SU-DHL-6 (cell line): ENCODE results near the gene PHACTR1.

Source experiments
- H2AFZ ChIP-seq: fragments of 200-600 bp; sonication (generic); 2 replicates; pipeline ENCODE4 v1.6.1; 2014; ENCODE audit warnings: low read depth, mild to moderate bottlenecking, moderate library complexity, mixed read lengths, antibody characterized with exemption, low read length; ENCODE audit not compliant: severe bottlenecking
- H3F3A ChIP-seq: fragments of 200-600 bp; shearing (Covaris generic); 2 replicates; pipeline ENCODE4 v1.6.0; 2016; ENCODE audit warnings: antibody characterized with exemption, mild to moderate bottlenecking; ENCODE audit not compliant: insufficient read depth
- H3K27ac ChIP-seq: fragments of 200-600 bp; sonication (generic); 2 replicates; pipeline ENCODE4 v1.5.1; 2016; ENCODE audit warnings: low read depth, mild to moderate bottlenecking, low read length, moderate library complexity, mixed read lengths
- H3K27me3 ChIP-seq: fragments of 200-600 bp; sonication (generic), shearing (Covaris generic); 2 replicates; pipeline ENCODE4 v1.6.0; 2014; ENCODE audit warnings: mild to moderate bottlenecking, low read length
- H3K36me3 ChIP-seq: fragments of 200-600 bp; sonication (generic); 2 replicates; pipeline ENCODE4 v1.6.1; 2014; ENCODE audit warnings: mild to moderate bottlenecking, low read length, mixed read lengths
- H3K4me2 ChIP-seq: fragments of 300-600, 200-600 bp; shearing (Covaris generic), sonication (generic); 2 replicates; pipeline ENCODE4 v1.6.0; 2014; ENCODE audit warnings: low read length, low read depth, mild to moderate bottlenecking; ENCODE audit not compliant: poor library complexity, severe bottlenecking
- H3K4me3 ChIP-seq: fragments of 200-600 bp; sonication (generic); 2 replicates; pipeline ENCODE4 v1.5.1; 2014; ENCODE audit warnings: antibody characterized with exemption, low read length, mild to moderate bottlenecking, mixed read lengths; ENCODE audit not compliant: insufficient read depth, poor library complexity, severe bottlenecking
- H3K79me2 ChIP-seq: fragments of 200-600 bp; sonication (generic); 2 replicates; pipeline ENCODE4 v1.6.1; 2014; ENCODE audit warnings: mild to moderate bottlenecking, low read length, moderate library complexity; ENCODE audit not compliant: insufficient read depth
- H3K9ac ChIP-seq: fragments of 200-600 bp; sonication (generic); 2 replicates; pipeline ENCODE4 v1.7.0; 2014; ENCODE audit warnings: mild to moderate bottlenecking, low read length
- H3K9me2 ChIP-seq: fragments of 200-600 bp; sonication (generic); replicated peaks from 2 replicates; pipeline ENCODE4 v1.6.1; 2014; ENCODE audit warnings: low read length; ENCODE audit not compliant: insufficient read depth
- H3K9me3 ChIP-seq: fragments of 200-600 bp; sonication (generic); 2 replicates; pipeline ENCODE4 v1.6.1; 2014; ENCODE audit warnings: low read length, mixed read lengths; ENCODE audit not compliant: insufficient read depth
- H4K20me1 ChIP-seq: fragments of 200-600 bp; sonication (generic); 2 replicates; pipeline ENCODE4 v1.6.1; 2014; ENCODE audit warnings: low read depth, mild to moderate bottlenecking, antibody characterized with exemption, low read length, moderate library complexity, mixed read lengths
- EZH2phosphoT487 ChIP-seq: fragments of 200-600 bp; sonication (generic), shearing (Covaris generic); conservative IDR thresholded peaks from 2 replicates; pipeline ENCODE4 v1.6.1; 2018; ENCODE audit warnings: mild to moderate bottlenecking, antibody characterized with exemption, low read length, moderate library complexity, mixed read lengths
- TF ChIP-seq, protein P1 (sequence below): fragments of 200-600 bp; sonication (generic); IDR thresholded peaks from one replicate; pipeline ENCODE4 v1.5.1; 2017; ENCODE audit warnings: antibody characterized with exemption, mild to moderate bottlenecking, low read length, moderate library complexity; ENCODE audit not compliant: insufficient read depth, poor library complexity, severe bottlenecking

The PHACTR1 gene

DNA sequence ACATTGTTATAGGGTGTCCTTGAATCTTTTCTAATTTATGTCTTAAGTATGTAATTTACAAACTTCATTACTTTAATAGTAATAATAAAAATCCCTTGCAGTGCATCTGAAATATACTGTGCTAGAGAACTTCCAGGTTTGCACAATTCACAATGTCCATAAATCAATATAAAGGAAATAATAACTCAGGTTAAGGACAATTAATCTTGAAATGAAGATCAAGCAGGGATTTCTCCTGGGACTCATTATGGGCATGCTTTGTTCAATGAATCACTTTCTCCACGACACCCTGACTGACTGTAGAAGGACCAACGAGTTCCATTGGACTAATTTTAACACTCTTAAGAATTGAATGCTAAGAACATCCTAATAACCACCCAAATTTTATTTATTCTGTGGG, 110.0 kb downstream of the PHACTR1 start:
- Histone ChIP-seq H3K4me2 (no peak overlapping the region), H3K27ac (no peak overlapping the region), H3K9me3 (no peaks in the 10 kb centered on the region), H3K79me2 (no peaks in the 10 kb centered on the region), H2AFZ (no peak overlapping the region), H3K36me3 (no peaks in the 10 kb centered on the region), H3K27me3 (no peaks in the 10 kb centered on the region), H4K20me1 (no peaks in the 10 kb centered on the region), H3F3A (no peaks in the 10 kb centered on the region), H3K9me2 (no peaks in the 10 kb centered on the region), H3K9ac (no peak overlapping the region), H3K4me3 (no peak overlapping the region)
- no peak for TF ChIP-seq EZH2phosphoT487
- TF ChIP-seq, protein P1, sequence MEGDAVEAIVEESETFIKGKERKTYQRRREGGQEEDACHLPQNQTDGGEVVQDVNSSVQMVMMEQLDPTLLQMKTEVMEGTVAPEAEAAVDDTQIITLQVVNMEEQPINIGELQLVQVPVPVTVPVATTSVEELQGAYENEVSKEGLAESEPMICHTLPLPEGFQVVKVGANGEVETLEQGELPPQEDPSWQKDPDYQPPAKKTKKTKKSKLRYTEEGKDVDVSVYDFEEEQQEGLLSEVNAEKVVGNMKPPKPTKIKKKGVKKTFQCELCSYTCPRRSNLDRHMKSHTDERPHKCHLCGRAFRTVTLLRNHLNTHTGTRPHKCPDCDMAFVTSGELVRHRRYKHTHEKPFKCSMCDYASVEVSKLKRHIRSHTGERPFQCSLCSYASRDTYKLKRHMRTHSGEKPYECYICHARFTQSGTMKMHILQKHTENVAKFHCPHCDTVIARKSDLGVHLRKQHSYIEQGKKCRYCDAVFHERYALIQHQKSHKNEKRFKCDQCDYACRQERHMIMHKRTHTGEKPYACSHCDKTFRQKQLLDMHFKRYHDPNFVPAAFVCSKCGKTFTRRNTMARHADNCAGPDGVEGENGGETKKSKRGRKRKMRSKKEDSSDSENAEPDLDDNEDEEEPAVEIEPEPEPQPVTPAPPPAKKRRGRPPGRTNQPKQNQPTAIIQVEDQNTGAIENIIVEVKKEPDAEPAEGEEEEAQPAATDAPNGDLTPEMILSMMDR = no peak

DNA sequence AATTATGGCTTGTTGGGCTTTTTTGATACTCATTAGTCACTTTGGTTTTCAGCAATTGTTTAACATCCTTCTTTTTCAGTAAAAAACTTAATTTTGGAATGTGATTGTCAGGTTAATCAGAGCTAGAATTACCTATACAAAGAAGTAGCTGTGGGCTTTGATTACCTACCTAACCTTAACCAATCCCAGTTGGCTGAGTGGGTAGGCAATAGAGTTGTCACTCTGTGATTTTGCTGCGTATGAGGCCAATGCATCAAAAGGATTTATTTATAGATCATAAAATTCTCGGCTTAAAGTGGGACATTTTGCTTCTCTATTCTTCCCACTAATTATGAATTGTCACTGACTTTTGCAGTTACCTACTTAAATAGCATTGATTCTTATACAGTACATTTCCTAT, 111.4 kb downstream of the PHACTR1 start:
- Histone ChIP-seq H3K4me2 (no peak overlapping the region), H3K27ac (no peak overlapping the region), H3F3A (no peaks in the 10 kb centered on the region), H3K9ac (no peak overlapping the region), H4K20me1 (no peaks in the 10 kb centered on the region), H3K9me2 (no peaks in the 10 kb centered on the region), H3K9me3 (no peaks in the 10 kb centered on the region), H2AFZ (no peak overlapping the region), H3K27me3 (no peaks in the 10 kb centered on the region), H3K79me2 (no peaks in the 10 kb centered on the region), H3K4me3 (no peak overlapping the region), H3K36me3 (no peaks in the 10 kb centered on the region)
- no peak for TF ChIP-seq EZH2phosphoT487
- TF ChIP-seq, protein P1 = no peak

DNA sequence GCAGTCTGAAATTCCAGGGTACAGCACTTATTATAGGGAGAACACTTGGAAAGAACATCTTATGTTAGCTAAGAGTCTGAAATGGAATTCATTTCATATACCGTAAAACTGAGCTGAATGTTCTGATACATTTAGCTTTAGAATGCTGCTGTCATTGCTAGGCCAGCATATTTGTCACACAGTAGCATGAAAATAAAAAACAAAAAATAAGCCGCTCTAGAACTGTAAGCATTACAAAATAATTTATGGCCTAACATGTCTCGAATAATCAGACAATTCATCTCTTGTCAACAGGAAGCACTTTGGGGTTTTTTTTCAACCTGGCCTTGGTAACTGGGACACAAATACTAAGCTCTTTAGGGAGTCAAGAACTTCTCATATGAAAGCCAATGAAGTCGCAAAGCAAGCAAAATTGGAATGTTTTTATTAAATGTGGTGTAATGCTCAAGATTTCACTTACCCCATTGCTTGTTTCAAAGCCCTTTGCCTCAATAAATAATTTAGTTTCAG, 115.7 kb downstream of the PHACTR1 start:
- H3K9ac ChIP-seq = no peak overlapping the region
- H4K20me1 ChIP-seq = no peaks in the 10 kb centered on the region
- H2AFZ ChIP-seq = no peak overlapping the region
- no peak overlapping the region for H3K4me2 ChIP-seq
- TF ChIP-seq EZH2phosphoT487 = no peak
- TF ChIP-seq, protein P1 = no peak
- H3K9me2 ChIP-seq = no peaks in the 10 kb centered on the region
- no peaks in the 10 kb centered on the region for H3K79me2 ChIP-seq
- peaks cover 3% of the 10 kb centered on the region; the same call in 1 of the 2 replicates for H3K27me3 ChIP-seq
- H3K9me3 ChIP-seq = peaks cover 4% of the 10 kb centered on the region; the same call in 1 of the 2 replicates
- H3K4me3 ChIP-seq = no peak overlapping the region
- H3F3A ChIP-seq = no peaks in the 10 kb centered on the region
- no peak overlapping the region for H3K27ac ChIP-seq
- H3K36me3 ChIP-seq = no peaks in the 10 kb centered on the region
